ENCODE measurements around the gene PBX2. TPM values are rescaled to one million over a fixed set of nuclear protein-coding genes. Genes with fewer than 3 reads are reported as not detected.
A peak's percentile ranks its signal among the peaks of the same experiment; 100 is the strongest.

The PBX2 gene
- total and polyA plus RNA-seq, 4 donors = 1.5 to 52.5 (median 18.7) TPM

DNA sequence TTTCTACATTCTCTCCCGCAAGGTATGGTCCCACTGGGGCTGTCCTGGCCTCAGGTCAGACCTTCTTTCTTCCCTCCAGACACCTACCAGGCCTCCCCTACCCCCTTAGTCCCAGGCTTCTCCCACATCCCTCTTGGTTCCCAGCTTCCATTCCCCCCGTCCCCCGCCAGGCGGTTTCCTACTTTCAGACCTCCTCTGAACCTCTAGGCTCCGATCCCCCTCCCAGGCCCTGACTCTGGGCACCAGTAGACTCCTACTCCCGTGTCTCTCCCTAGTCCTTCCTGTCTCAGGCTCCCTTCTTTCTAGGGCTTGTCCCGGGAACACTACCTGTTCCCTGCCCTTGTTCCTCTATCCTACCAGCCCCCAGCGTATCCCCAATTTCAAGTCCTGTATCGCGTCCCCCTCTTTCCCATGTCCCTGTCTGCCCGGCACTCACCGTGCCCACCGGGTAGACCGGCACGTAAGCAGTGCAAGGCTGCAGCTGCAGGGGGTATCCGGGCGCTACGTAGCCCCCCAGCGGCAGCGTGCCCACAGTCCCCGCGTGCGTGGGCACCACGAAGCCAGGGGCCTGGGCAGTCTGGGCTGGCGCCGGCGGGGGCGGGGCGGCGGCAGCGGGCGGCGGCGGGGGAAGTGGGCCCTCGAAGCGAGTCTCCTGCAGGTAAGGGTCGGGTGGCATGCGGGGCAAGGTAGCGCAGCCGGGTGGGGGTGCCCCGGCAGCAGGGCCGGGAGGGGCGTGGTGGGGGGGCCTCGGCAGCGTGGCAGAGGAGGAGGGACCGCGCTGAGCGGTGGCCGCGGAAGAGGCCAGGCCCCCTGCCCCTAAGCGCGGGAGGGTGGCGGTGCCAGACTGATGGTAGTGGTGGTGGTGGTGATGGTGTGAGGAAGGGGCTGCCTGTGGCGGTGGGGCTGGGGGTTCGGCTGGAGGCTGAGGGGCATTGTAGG is 39.8 kb downstream of the PBX2 start:
- no peak for DNase-seq (ENCODE audit: low spot score)
- Histone ChIP-seq H3K9ac (ENCODE audit: low read depth in 1 of 2, low read length in 2 of 2) (no peak overlapping the region), H3K4me3 (ENCODE audit: low read depth in 1 of 3, low read length in 3 of 3) (no peak overlapping the region), H3K27me3 (ENCODE audit: control insufficient read depth in 4 of 4, insufficient read depth in 4 of 4, low read length in 3 of 4) (peaks cover 0 to 5% (median 0%) of the 10 kb centered on the region in 4 donors), H3K9me3 (ENCODE audit: control insufficient read depth in 4 of 4, low read length in 3 of 4) (peaks cover 0 to 2% (median 0%) of the 10 kb centered on the region in 4 donors), H3K4me1 (ENCODE audit: control insufficient read depth in 4 of 4, insufficient read depth in 4 of 4, low read length in 3 of 4) (peaks cover 6 to 22% (median 10%) of the 10 kb centered on the region in 4 donors), H3K27ac (ENCODE audit: low read depth in 1 of 2, low read length in 2 of 2) (no peak overlapping the region), H3K36me3 (ENCODE audit: control insufficient read depth in 4 of 4, insufficient read depth in 3 of 4, low read depth in 1 of 4, low read length in 3 of 4) (no peaks in the 10 kb centered on the region)
- 43% methylated on average over 55 of the region's 55 CpGs for WGBS
- TF ChIP-seq TAF1 (conservative IDR thresholded peaks at IDR 0.05) (no peak), REST (IDR thresholded peaks at IDR 0.05) (no peak), RAD21 (IDR thresholded peaks at IDR 0.05) (no peak), EGR1 (IDR thresholded peaks at IDR 0.05; ENCODE audit: low read depth in 2 of 2) (no peak), FOXA2 (IDR thresholded peaks at IDR 0.05) (no peak)

- 41% methylated on average over 47 of the region's 47 CpGs for WGBS
- no peak overlapping the region for H3K27ac ChIP-seq (ENCODE audit: low read depth in 1 of 2, low read length in 2 of 2)
- H3K4me1 ChIP-seq (ENCODE audit: control insufficient read depth in 4 of 4, insufficient read depth in 4 of 4, low read length in 3 of 4) = peaks cover 0 to 12% (median 5%) of the 10 kb centered on the region in 4 donors
- TF ChIP-seq RXRA (IDR thresholded peaks at IDR 0.05) (no peak), FOXA1 (IDR thresholded peaks at IDR 0.05) (no peak), JUND (IDR thresholded peaks at IDR 0.05) (no peak), ZBTB33 (IDR thresholded peaks at IDR 0.05) (no peak), EGR1 (IDR thresholded peaks at IDR 0.05; ENCODE audit: low read depth in 2 of 2) (no peak), FOXA2 (IDR thresholded peaks at IDR 0.05) (no peak), NR2F2 (IDR thresholded peaks at IDR 0.05) (no peak), SP1 (IDR thresholded peaks at IDR 0.05) (no peak), YY1 (IDR thresholded peaks at IDR 0.05) (no peak), RAD21 (IDR thresholded peaks at IDR 0.05) (no peak), TAF1 (conservative IDR thresholded peaks at IDR 0.05) (no peak)
- TF ChIP-seq, protein P1, sequence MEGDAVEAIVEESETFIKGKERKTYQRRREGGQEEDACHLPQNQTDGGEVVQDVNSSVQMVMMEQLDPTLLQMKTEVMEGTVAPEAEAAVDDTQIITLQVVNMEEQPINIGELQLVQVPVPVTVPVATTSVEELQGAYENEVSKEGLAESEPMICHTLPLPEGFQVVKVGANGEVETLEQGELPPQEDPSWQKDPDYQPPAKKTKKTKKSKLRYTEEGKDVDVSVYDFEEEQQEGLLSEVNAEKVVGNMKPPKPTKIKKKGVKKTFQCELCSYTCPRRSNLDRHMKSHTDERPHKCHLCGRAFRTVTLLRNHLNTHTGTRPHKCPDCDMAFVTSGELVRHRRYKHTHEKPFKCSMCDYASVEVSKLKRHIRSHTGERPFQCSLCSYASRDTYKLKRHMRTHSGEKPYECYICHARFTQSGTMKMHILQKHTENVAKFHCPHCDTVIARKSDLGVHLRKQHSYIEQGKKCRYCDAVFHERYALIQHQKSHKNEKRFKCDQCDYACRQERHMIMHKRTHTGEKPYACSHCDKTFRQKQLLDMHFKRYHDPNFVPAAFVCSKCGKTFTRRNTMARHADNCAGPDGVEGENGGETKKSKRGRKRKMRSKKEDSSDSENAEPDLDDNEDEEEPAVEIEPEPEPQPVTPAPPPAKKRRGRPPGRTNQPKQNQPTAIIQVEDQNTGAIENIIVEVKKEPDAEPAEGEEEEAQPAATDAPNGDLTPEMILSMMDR (IDR thresholded peaks at IDR 0.05; ENCODE audit: low read depth, low read length, missing input control) = no peak
- H3K36me3 ChIP-seq (ENCODE audit: control insufficient read depth in 4 of 4, insufficient read depth in 3 of 4, low read depth in 1 of 4, low read length in 3 of 4) = no peaks in the 10 kb centered on the region
- peaks cover 0 to 5% (median 0%) of the 10 kb centered on the region in 4 donors for H3K27me3 ChIP-seq (ENCODE audit: control insufficient read depth in 4 of 4, insufficient read depth in 4 of 4, low read length in 3 of 4)
- peak overlapping the region in 1 of 3 donors; percentile 1 for H3K4me3 ChIP-seq (ENCODE audit: low read depth in 1 of 3, low read length in 3 of 3)
- no peak overlapping the region for H3K9ac ChIP-seq (ENCODE audit: low read depth in 1 of 2, low read length in 2 of 2)
- H3K9me3 ChIP-seq (ENCODE audit: control insufficient read depth in 4 of 4, low read length in 3 of 4) = peaks cover 0 to 2% (median 0%) of the 10 kb centered on the region in 4 donors
- no peak for DNase-seq (ENCODE audit: low spot score)
Observed at GRCh38 chr6:32149092-32149755, 40.8 kb downstream of the PBX2 start.
